NCI-H1694 (cell line): ENCODE data around the gene MUC5B.
A peak's percentile ranks its signal among the peaks of the same experiment; 100 is the strongest.

Experiments
- DNase-seq: peaks from one replicate; lab custom pipeline; 2025; lab: John Stamatoyannopoulos, UW

Gene MUC5B

GRCh38 chr11:1285876-1286275 is 63.0 kb downstream of the MUC5B start:
- DNase-seq, result no peak

- DNase-seq, result no peak
Observed at GRCh38 chr11:1287928-1288327, 65.1 kb downstream of the MUC5B start.

GRCh38 chr11:1288426-1289151 is 65.7 kb downstream of the MUC5B start:
- DNase-seq, result no peak

GRCh38 chr11:1289211-1289935 is 66.5 kb downstream of the MUC5B start:
- DNase-seq, result no peak

GRCh38 chr11:1290052-1291040 is 67.5 kb downstream of the MUC5B start:
- no peak for DNase-seq

- no peak for DNase-seq
Observed at GRCh38 chr11:1291295-1292017, 68.6 kb downstream of the MUC5B start.

- peak; percentile 22 for DNase-seq
Observed at GRCh38 chr11:1292018-1292643, 69.3 kb downstream of the MUC5B start.

GRCh38 chr11:1292644-1293618 is 70.1 kb downstream of the MUC5B start:
- no peak for DNase-seq

- DNase-seq, result peak; percentile 8
Observed at GRCh38 chr11:1293619-1294015, 70.8 kb downstream of the MUC5B start.

GRCh38 chr11:1295086-1295485 is 72.2 kb downstream of the MUC5B start:
- no peak for DNase-seq

- DNase-seq, result no peak
Observed at GRCh38 chr11:1295591-1295990, 72.7 kb downstream of the MUC5B start.

GRCh38 chr11:1296287-1296686 is 73.4 kb downstream of the MUC5B start:
- no peak for DNase-seq

GRCh38 chr11:1297011-1297575 is 74.2 kb downstream of the MUC5B start:
- DNase-seq, result no peak

- no peak for DNase-seq
Observed at GRCh38 chr11:1297576-1298473, 75.0 kb downstream of the MUC5B start.

GRCh38 chr11:1298695-1299492 is 76.0 kb downstream of the MUC5B start:
- no peak for DNase-seq

GRCh38 chr11:1299621-1300020 is 76.8 kb downstream of the MUC5B start:
- no peak for DNase-seq

- DNase-seq, result no peak
Observed at GRCh38 chr11:1300121-1300520, 77.3 kb downstream of the MUC5B start.
